Ishikawa (cell line): ENCODE data around the gene SPRED2.

ENCODE experiments used
- CEBPB ChIP-seq: IDR thresholded peaks from 2 replicates; pipeline ENCODE4 v1.6.1; 2012
- CREB1 ChIP-seq: IDR thresholded peaks from 2 replicates; pipeline ENCODE4 v1.6.1; 2012; ENCODE audit warnings: low read depth
- EGR1 ChIP-seq: IDR thresholded peaks from 2 replicates; pipeline ENCODE4 v1.6.1; 2012
- EP300 ChIP-seq: IDR thresholded peaks from 2 replicates; pipeline ENCODE4 v1.6.1; 2012; ENCODE audit warnings: borderline replicate concordance
- NFIC ChIP-seq: IDR thresholded peaks from 2 replicates; pipeline ENCODE4 v1.6.1; 2012
- RAD21 ChIP-seq: IDR thresholded peaks from 2 replicates; pipeline ENCODE4 v1.6.1; 2012; ENCODE audit warnings: low read depth
- TAF1 ChIP-seq: IDR thresholded peaks from 2 replicates; pipeline ENCODE4 v1.6.1; 2012; ENCODE audit warnings: low read depth, mild to moderate bottlenecking
- TEAD4 ChIP-seq: IDR thresholded peaks from 2 replicates; pipeline ENCODE4 v1.6.1; 2012
- TF ChIP-seq, protein P1 (sequence below): IDR thresholded peaks from 2 replicates; pipeline ENCODE4 v1.6.1; 2012; ENCODE audit warnings: low read depth, mild to moderate bottlenecking

DNA sequence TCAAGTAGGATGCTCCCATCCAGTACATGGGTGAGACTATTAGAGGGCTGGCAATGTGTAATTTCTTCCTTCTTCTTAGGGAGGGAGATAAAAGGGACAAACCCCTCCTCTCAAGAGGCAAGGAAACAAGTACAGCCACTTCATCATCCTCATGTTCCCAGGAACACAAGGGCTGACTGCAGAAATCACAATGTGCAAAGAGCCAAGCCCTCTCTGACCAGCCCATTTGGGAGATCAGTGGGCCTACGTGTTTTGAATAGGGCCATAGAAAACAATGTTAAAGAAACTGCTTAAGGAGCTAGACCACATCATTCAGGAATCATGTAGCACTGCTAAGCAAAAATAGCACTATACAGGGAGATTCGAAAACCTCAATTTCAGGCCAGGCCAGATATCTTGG is 107.3 kb downstream of the SPRED2 start:
- no peak for TF ChIP-seq EP300
- no peak for TF ChIP-seq RAD21
- TF ChIP-seq TAF1: no peak
- no peak for TF ChIP-seq TEAD4
- TF ChIP-seq, protein P1, sequence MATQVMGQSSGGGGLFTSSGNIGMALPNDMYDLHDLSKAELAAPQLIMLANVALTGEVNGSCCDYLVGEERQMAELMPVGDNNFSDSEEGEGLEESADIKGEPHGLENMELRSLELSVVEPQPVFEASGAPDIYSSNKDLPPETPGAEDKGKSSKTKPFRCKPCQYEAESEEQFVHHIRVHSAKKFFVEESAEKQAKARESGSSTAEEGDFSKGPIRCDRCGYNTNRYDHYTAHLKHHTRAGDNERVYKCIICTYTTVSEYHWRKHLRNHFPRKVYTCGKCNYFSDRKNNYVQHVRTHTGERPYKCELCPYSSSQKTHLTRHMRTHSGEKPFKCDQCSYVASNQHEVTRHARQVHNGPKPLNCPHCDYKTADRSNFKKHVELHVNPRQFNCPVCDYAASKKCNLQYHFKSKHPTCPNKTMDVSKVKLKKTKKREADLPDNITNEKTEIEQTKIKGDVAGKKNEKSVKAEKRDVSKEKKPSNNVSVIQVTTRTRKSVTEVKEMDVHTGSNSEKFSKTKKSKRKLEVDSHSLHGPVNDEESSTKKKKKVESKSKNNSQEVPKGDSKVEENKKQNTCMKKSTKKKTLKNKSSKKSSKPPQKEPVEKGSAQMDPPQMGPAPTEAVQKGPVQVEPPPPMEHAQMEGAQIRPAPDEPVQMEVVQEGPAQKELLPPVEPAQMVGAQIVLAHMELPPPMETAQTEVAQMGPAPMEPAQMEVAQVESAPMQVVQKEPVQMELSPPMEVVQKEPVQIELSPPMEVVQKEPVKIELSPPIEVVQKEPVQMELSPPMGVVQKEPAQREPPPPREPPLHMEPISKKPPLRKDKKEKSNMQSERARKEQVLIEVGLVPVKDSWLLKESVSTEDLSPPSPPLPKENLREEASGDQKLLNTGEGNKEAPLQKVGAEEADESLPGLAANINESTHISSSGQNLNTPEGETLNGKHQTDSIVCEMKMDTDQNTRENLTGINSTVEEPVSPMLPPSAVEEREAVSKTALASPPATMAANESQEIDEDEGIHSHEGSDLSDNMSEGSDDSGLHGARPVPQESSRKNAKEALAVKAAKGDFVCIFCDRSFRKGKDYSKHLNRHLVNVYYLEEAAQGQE: no peak
- TF ChIP-seq NFIC: no peak
- TF ChIP-seq EGR1: no peak
- no peak for TF ChIP-seq CREB1
- TF ChIP-seq CEBPB: no peak
